SH-SY5Y (cell line): Measurements from ENCODE around the gene CTXND2.

Experiments
- GATA2 ChIP-seq: IDR thresholded peaks from 2 replicates; pipeline ENCODE4 v1.6.1; 2011; ENCODE audit warnings: mild to moderate bottlenecking, low read depth, low read length
- GATA3 ChIP-seq: IDR thresholded peaks from 2 replicates; pipeline ENCODE4 v1.6.1; 2011; ENCODE audit warnings: low read depth, mild to moderate bottlenecking, low read length, moderate library complexity

DNA sequence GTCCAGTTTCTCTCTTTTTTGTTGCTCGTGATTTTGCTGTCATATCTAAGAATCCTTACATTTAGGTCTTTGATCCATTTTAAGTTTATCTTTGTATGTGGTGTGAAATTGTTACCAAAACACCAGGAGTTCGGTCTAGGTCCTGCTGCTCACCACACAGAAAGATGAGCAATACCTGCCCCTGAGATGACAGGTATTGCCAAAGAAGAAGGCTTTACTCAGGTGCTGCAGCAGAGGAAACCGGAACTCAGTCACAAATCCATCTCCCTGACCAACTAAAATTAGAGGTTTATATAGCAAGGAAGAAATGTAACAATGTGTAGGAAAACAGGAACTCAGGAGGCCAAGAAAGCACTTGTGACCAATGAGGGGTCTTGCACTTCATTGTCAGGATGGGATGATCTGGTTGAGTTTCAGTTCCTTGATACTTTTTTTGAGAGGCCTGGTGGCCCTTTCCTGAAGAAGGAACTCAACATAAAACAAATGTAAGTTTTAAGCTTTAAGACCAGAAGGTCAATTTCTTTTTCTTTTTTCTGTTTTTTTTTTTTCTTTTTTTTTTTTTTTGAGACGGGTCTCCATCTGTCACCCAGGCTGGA lies 22.7 kb downstream of the CTXND2 start:
- TF ChIP-seq GATA2 (no peak), GATA3 (no peak)
